Stimulated activated CD8-positive, alpha-beta memory T cell treated with anti-CD3 and anti-CD28 coated beads, Interleukin-12 subunit alpha, Interleukin-12 subunit beta, amount 100 ng/mL, for 24 hours (primary cell): Measurements from ENCODE around the gene GPR151.
"Not testable (repeated sequence)": the region's sequence is repeated elsewhere in the genome, so short reads cannot be mapped to it uniquely, and the experiment has no call there.

Experiments used
- DNase-seq: peaks from one replicate; pipeline ENCODE4 v3.0.0-alpha.2; 2020; ENCODE audit errors: extremely low read depth

Gene GPR151

GRCh38 chr5:146516151-146516475, at the start of gene GPR151:
GPR151 (minus strand) TSS chr5:146516190; CDS start chr5:146516113, 77 bp downstream.
- no peak for DNase-seq

- no peak for DNase-seq
These were observed 48.2 kb upstream of the GPR151 start for GRCh38 chr5:146564007-146564762.

GRCh38 chr5:146562461-146562860, 46.5 kb upstream of the GPR151 start:
- no peak for DNase-seq

GRCh38 chr5:146561711-146562110, 45.7 kb upstream of the GPR151 start:
- no peak for DNase-seq

GRCh38 chr5:146560205-146560812, 44.3 kb upstream of the GPR151 start:
- no peak for DNase-seq

GRCh38 chr5:146556884-146557283, 40.9 kb upstream of the GPR151 start:
- not testable (repeated sequence) for DNase-seq

GRCh38 chr5:146553446-146553845, 37.5 kb upstream of the GPR151 start:
- DNase-seq = no peak

- DNase-seq = no peak
These were observed 33.6 kb upstream of the GPR151 start for GRCh38 chr5:146549615-146550014.

- DNase-seq = no peak
These were observed 32.9 kb upstream of the GPR151 start for GRCh38 chr5:146548781-146549449.

GRCh38 chr5:146544232-146544631, 28.2 kb upstream of the GPR151 start:
- DNase-seq = no peak

- peak; percentile 32 for DNase-seq
These were observed 26.2 kb upstream of the GPR151 start for GRCh38 chr5:146541958-146542849.

GRCh38 chr5:146540414-146540813, 24.4 kb upstream of the GPR151 start:
- no peak for DNase-seq

GRCh38 chr5:146539973-146540372, 24.0 kb upstream of the GPR151 start:
- no peak for DNase-seq

GRCh38 chr5:146538432-146538831, 22.4 kb upstream of the GPR151 start:
- DNase-seq = no peak

GRCh38 chr5:146533882-146534281, 17.9 kb upstream of the GPR151 start:
- DNase-seq = no peak

- DNase-seq = peak; percentile 26
These were observed 17.4 kb upstream of the GPR151 start for GRCh38 chr5:146533260-146533857.

- no peak for DNase-seq
These were observed 14.0 kb upstream of the GPR151 start for GRCh38 chr5:146529984-146530383.

- no peak for DNase-seq
These were observed 12.2 kb upstream of the GPR151 start for GRCh38 chr5:146528236-146528635.

GRCh38 chr5:146527785-146528184, 11.8 kb upstream of the GPR151 start:
- DNase-seq = no peak

- no peak for DNase-seq
These were observed 7.7 kb upstream of the GPR151 start for GRCh38 chr5:146523698-146524097.

GRCh38 chr5:146521403-146522106, 5.6 kb upstream of the GPR151 start:
- no peak for DNase-seq
